Stimulated activated CD8-positive, alpha-beta memory T cell treated with anti-CD3 and anti-CD28 coated beads, Interleukin-15, amount 100 ng/mL, for 1 hour (primary cell): Measurements from ENCODE around the gene AGAP3.

Experiments
- DNase-seq: peaks from one replicate; pipeline ENCODE4 v3.0.0-alpha.2; 2020; ENCODE audit warnings: low read depth

The AGAP3 gene

DNA sequence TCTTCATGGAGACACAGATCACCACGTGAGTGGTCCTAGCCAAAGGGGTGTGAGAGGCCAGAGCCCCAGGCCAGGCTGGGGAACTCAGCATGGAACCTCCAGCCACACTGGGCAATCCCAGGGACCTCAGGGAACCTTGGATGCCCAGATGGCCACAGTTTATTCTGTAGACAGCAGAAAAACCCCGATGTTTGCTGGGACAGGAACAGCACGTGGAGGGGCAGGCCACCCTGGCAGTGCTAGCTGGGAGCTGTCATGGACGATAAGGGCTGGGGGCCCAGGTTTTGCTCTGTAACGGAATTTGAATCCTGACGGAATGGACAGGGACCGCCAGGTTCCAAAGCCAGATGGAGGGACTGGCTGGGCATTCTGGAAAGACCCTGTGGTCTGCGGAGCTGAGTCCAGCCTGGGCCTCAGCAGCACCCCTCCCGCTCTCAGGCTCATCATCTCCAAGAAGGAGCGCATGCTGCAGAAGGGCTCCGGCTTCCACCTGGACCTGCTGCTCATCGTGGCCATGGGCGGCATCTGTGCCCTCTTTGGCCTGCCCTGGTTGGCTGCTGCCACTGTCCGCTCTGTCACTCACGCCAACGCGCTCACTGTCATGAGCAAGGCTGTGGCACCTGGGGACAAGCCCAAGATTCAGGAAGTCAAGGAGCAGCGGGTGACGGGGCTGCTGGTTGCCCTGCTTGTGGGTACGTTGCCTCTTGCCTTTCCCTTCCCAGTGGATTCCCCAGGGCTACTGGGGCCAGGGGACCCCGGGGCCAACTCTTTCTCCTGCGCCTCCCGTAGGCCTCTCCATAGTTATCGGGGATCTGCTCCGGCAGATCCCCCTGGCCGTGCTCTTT lies 11.2 kb upstream of the AGAP3 start:
- DNase-seq: no peak

DNA sequence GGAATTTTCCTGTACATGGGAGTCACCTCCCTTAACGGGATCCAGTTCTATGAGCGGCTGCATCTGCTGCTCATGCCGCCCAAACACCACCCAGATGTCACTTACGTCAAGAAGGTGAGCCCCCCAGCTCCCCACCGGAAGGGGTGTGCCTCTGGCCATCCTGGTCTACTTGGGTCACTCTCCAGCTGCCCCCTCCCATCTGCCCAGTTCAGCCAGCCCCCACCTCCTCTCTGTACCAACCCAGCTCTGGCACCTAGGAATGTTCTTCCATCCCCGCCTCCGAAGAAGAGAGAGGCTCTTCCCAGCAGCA lies 10.7 kb upstream of the AGAP3 start:
- DNase-seq: no peak

DNA sequence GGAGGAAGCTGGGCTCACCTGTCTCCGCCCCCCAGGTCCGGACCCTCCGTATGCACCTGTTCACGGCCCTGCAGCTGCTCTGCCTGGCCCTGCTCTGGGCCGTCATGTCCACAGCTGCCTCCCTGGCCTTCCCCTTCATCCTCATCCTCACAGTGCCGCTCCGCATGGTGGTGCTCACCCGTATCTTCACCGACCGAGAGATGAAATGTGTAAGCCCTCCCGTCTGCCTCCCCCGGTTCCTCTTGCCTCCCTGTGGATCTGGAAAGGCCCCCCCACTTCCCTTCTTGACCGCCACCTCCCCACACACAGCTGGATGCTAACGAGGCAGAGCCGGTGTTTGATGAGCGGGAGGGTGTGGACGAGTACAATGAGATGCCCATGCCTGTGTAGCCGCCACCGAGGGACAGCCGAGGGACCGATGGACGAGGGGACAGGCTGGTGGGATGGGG lies 10.3 kb upstream of the AGAP3 start:
- DNase-seq: no peak

DNA sequence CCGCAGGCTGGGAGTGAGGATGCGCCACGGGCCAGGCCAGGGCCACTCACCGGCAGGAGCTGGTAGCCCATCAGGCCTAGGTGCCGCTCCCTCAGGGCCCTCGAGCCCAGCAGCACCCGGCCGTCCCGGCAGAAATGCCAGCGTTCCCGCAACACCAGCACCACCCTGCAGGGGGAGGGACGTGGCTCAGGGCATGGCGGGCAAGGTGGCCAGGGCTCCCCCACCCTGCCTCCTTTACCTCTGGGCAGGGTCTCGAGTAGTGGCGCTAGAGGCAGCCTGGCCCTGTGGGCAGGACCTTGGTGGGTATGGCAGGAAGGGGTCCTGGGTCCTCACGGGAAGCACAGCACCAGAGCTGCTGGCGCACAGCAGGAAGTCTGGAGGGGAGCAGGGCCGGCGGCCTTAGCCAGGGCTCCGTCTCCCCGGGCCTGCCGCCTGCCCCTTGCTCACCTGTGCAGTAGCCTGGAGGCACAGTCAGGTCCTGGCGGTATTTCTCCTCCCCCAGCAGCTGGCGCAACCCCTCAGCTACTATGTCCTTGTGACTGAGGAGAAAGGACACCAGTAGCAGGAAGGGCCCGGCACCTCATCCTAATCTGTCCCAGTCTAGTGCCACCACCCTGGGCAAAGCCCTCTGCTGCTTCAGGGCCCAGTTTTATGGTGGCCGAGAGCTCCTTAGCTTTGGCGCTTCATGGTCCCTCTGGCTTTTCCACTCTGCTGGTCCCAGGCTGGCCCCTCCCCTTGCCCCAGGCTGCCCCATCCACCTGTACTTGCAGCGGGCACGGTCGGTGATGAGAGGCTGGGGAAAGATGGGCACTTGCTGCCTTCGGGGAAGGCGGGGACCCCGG lies 9.2 kb upstream of the AGAP3 start:
- DNase-seq: no peak

DNA sequence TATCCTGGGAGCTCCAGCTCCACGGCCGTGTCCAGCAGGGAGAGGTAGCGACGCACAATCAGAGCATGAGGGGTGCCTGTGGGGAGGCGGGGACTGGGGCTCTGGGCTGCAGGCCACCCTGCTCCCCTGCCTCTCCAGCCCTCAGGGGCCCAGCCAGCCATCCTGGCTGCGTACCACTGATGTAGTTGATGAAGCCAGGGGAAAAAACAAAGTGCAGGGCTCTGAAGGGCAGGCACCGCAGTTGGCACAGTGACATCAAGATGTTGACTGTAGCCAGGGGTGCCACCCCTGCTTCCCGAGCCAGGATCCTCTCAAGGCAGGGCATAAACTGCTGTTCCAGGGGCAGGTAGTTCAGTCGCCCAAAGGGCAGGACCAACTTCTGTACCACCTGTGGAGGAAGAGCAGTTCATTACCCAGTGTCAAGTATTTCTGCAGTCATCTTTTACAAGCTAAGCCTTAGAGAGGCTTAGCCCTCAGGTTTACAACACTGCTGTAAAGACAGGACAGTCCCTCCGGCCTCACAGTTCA lies 8.5 kb upstream of the AGAP3 start:
- no peak for DNase-seq

DNA sequence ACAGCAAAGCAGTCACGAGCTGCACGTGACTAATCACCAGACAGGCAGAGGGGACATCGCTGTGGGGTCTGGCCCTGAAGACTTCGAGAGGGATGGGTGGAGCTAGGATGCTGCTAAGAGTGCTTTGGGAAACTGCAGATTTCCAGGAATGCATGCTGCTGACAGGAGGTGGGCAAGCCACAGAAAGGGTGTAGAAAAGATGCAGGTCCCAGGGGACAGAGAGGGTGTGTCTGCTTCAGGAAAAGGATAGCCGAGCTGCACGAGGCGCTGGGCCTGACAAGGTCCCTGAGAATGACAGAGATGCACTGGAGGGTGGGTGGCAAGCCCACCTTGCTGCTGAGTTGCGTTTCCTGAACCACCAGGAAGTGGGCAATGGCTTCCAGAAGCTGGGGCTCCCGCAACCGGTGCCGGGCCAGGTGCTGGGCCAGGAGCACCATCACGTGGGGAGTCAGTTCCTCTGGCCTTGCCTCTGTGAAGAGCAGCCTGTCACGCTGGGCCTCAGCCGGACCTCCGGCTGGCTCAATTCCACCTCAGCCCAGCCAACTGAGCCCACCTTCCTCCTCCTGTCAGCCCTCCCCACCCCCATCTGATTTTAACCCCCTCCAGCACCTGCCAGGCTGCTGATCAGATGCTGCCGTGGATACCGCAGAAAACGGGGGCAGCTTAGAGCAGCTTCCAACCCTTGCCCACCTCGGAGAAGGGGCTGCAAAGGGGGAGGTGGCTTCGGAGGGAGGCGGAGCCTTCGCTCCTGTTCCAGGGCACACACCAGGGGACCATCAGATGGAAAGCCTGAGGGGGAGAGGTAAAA lies 7.8 kb upstream of the AGAP3 start:
- no peak for DNase-seq

DNA sequence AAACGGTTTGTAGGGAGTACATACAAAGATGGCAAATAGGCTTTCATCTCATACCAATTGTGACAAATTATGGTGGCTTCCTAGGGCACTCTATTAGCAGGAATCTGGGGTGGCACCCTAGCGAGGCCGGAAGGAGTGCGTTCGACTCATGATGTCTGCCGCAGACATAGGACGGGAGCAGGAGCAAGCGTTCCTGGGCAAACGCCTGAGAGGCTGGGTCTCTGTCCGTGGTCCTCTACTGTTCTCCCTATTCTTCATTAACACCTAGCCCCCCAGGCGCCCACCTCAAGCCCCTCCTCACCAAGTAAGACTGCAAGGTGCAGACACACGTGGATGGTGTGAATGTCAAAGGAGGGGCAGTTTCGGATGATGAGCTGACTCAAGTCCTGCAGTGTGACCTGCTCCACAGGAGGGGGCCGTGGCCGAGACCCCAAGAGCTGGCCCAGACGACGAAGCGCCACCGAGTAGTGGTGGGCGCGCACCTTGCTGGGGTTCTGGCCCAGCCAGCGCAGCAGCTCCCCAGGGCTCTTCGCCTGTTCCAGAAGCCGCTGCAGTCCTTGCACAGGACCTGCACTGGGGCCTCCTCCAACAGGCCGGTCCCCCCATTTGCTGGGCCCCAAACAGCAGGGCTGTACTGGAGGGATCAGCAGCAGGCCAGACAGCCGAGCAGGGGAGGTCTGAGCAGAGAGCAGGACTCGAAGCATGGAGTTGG lies 6.9 kb upstream of the AGAP3 start:
- no peak for DNase-seq

DNA sequence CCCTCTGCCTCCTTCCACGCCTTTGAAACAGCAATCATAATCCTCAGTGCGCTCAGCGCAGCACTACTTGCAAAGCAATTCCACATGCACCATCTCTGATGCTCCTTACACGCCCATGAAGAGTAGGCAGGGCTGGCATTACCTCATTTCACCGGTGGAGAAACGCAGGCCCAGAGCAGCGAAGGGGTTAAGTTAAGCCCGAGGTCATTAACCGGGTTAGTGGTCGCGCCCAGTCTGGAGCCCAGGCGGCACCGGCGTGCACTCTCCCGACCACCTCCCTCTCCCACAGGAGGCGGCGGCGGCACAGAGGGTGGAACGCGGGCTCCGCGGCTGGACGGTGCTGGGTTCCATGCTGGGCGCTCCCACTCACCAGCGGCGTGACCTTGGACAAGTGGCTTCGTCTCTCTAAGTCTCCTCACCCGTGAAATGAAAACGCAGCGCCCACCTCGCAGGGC lies 6.2 kb upstream of the AGAP3 start:
- DNase-seq: no peak

DNA sequence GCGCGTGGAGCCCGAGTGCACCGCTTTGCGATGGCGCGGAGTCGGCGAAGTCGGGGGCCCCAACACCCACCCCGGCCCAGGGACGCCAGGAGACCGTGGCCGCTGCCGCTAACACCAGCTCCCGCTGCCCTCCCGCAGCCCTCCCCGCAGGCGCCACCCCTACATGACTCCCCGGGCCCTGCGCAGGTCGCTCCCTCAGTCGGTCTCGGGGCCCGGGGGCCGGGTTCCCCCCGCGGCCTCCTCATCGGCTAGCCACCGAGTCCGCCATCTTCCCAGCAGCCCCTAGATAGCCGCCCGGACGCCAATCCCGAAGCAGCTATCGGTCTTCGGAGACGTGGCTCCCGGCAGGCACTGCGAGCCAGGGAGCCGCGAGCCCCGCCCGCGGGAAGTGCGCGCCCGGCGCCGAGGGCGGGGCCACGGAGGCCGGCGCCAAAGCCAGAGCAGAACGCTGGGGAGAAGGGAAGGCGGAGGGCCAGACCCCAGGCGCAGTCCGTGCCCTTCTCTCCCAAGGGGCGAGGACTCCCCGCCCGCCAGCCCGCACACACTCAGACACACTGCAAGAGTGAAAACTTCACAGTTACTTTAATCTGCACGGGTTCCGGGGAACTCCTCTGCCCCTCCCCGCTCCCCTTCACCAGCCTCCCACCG lies 5.6 kb upstream of the AGAP3 start, which contains the start of gene FASTK:
FASTK (minus strand) TSS at position 288 of the 648 bp plus-strand sequence; CDS start at position 245, 43 bp downstream.
- peak; percentile 67 for DNase-seq

DNA sequence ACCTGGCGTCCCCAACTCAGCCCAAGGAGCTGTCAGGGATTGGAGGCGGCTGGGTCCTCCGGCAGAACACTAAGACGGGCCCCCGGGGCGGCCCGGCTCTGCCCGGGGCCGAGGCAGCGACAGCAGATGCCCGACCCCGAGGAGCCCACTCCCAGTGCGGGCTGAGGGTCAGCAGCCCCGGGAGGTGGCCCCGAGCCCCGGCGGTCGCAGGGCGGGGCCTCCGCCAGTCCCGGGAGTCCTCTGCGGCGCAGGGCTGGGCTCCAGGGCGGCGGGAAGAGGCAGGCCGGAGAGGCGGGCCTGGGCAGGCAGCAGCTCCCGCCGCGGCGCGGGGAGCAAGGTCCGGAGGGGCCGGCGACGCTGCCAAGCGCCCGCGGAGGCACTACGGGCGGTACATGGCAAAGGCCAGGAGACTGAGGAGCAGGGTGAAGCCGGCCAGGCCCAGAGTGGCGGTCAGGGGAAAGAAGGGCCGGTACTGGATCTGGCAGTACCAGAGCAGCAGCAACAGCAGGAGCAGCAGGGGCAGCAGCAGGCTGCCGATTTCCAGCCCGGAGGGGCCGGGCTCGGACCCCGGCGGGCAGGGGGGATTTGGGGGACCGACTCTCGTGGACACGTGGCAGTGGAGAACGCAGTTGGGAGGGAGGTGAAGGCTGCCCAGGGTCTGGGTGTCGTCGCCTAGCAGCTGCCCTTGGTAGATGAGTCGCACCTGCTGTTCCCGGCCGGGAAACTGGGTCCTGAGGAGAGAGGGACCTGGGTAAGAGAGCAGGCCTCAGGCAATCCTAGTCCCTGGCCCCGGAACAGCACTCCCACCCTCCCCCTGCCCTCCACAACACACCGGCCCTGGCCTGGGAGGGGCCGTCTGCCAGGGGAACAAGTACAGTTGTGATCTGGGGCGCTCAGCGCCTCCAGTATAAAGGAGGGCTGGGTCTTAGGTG lies 4.8 kb upstream of the AGAP3 start:
- DNase-seq: no peak

DNA sequence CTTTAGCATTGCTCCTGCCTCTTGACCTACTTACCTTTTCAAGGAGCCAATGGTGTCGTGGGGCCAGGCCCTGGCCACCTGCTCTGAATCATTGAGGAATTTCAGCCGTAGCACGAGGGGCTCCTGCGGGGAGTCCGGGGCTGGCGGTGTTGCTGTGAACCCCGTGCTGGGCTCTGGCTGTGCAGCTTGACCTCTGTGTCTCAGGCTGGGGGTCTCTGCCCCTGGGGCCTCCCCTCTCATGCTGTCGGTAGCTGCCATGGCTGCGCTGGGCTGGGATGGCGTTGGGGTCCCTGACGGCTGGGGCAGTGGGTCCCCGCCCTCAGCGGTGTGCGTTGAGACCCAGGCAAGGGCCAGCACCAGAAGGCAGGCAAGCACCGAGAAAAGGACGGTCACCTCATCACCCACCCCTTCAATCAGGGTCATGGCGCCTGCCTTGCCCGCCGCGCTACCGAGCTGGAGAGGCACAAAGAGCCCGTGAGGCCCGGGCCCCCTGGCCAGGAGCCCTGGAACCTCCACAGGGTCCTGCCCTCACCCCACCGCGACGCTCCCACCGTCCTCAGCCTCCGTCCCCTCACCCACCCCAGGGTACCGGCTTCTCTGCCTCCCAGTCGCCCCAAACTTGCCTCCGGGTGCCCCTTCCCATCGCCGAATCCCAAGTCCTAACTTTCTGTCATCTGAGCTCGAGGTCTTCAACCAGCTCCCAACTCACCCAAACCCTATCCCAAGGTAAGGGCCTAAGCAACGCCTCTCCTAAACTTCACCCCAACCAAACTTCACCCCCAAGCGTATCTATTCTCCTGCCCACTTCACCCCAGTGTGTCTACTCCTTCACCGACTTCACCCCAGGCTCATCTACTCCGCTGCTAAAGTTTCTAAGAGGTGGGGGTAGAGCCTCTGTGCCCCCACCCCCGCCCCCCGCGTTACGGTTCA lies 3.9 kb upstream of the AGAP3 start:
- DNase-seq: no peak

DNA sequence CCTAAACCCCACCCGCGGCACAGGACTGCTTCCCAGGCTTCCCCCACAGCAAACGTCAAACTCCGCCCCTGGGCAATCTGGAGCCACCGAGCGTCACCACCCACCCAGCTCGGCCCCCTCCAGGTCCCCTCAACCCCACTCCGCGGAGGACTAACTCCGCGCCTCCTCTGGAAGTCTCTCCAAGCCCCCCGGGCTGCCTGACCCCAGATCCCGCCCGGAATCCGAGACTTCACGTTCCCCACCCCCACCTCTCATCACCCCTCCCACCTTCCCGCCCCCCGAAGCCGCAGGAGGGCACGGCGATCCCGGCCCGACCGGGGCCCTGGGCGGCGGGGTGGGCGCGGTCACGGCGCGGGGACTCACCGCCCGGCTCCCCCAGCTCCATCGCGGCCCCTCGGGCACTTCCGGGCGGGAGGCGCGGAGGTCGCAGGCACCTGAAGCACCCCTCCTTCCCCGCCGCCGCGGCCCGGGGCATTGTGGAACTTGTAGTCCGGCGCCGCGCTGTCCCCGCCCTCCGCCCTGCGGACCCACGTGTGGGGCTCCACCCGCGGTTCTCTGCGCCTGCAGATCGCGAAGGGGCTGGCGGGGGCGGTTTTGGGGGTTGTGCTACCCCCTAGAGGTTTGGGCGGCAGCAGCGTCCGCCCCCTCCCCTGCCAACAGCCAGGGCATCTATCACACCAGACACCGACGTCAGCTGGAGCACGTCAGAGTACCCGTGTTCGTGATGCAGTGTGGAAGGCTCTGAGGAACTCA lies 3.0 kb upstream of the AGAP3 start, which contains the start of gene TMUB1:
TMUB1 (minus strand) TSS at position 423 of the 753 bp plus-strand sequence. CDS start 930 bp downstream, outside the sequence.
- DNase-seq: peak; percentile 61

DNA sequence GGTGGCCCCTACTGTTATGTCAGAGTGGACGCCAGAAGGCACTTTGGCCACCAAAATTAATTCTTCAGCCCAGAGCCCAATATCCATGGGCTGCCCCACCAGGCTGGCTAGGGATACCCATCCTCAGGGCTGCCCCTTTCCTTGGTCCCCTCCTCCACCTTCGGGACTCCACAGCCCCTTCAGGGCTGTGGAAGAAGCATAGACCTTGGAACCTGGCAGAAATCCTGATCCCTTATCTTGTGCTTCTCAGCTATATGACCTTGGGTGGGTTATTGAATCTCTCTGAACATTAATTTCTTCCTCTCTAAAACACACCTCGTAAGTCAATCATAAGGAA lies 2.5 kb upstream of the AGAP3 start:
- DNase-seq: no peak

DNA sequence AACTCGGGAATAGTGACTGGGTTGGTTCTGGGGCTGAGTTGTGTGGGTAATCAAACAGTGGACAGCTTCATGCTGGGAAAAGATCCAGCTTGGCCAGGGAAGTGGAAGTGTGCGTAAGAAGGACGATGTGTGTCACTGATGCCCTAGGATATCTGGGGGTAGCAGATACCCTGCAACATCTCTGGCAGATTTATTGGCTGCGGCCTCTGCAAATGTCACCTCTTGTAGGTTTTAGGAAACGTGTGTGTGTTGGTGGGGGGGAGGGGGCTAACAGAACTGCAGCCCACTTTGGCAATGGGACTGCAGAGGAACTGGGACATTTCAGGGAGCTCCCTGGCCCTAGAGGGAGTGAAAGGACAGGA lies 965 bp upstream of the AGAP3 start:
- no peak for DNase-seq

DNA sequence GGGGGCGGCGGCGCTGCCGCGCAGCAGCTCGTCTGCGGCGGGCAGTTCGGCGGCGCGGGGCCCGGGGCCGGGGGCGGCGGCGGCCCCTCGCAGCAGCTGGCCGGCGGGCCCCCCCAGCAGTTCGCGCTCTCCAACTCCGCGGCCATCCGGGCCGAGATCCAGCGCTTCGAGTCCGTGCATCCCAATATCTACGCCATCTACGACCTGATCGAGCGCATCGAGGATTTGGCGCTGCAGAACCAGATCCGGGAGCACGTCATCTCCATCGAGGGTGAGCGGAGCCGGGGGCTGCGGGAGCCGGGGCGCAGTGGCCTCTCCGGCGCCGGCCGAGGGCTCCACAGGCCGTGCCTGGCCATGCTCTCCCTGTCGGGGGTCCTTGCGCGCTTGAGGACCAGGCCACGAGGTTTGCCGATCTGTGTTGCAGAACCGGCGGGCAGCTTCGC lies 548 bp downstream of the AGAP3 start:
- no peak for DNase-seq

DNA sequence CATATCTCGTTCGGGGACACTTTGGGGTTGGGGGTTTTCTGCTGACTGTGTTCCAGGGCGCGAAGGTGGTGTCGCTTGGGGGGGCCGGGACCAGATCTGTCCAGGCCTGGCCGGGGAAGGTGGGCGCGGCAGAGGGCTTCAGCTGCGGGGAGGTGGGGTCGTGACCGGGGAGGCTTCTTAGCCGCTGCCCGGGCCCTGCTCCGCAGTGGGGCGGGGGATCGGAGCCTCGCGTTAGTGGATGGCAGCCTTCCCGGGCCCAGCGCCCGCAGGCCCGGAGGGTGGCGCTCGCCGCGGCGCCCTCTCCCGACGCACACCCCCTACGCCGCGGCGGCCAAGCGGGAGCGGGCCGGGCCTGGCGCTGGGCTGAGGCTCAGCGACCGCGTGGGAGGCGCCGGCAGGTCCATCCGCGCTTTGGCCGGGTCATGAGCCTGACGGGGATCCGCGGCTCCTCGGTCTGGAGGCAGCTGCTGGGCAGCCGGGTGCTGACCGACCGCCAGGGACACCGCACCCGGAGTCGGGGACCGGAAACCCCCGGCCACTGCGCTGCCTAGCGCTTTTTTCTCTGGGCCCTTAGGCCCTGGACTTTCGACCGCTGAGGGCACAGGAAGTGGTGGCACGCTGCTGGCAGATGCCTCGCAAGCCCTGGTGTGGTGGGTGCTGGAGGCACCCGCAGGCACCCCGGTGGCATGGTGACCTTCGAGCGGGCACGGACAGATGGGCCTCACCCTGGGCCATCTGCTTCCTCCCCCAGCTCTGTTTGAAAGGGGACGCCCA lies 1.2 kb downstream of the AGAP3 start:
- no peak for DNase-seq
